ENCODE measurements around the gene RAPGEF4.

The RAPGEF4 gene

GRCh38 chr2:172847188-172847587 is 111.5 kb downstream of the RAPGEF4 start (continued):
- TF ChIP-seq ZNF645 (tag by site-specific recombination; IDR thresholded peaks at IDR 0.05) (no peak), PRDM2 (tag by site-specific recombination; IDR thresholded peaks at IDR 0.05; ENCODE audit: borderline replicate concordance) (no peak)

- H3K27ac ChIP-seq (ENCODE audit: extremely low read depth, low read depth, low read length): no peak overlapping the region
- H3K4me3 ChIP-seq (ENCODE audit: low read depth, low read length): no peak overlapping the region
- no peaks in the 10 kb centered on the region; the same call in 1 of the 2 replicates for H3K4me1 ChIP-seq (ENCODE audit: control insufficient read depth, insufficient read depth, low read length)
- CTCF ChIA-PET: interaction anchor here (0.6 to 4.1 kb wide), 4 partner anchors 9 to 173 kb away, joined by 3 to 12 read pairs (median 3); no protein-coding TSS in a partner anchor
- no peaks in the 10 kb centered on the region for H3K36me3 ChIP-seq (ENCODE audit: control insufficient read depth in 2 of 2, insufficient read depth in 1 of 2, low read length in 2 of 2)
- TF ChIP-seq ZNF529 (tag by site-specific recombination; IDR thresholded peaks at IDR 0.05; ENCODE audit: insufficient replicate concordance) (no peak), ZNF837 (tag by site-specific recombination; IDR thresholded peaks at IDR 0.05) (no peak), SETDB1 (IDR thresholded peaks at IDR 0.05; ENCODE audit: insufficient read length, low read length) (no peak), ZNF366 (tag by site-specific recombination; conservative IDR thresholded peaks at IDR 0.05) (no peak), ZSCAN16 (tag by site-specific recombination; IDR thresholded peaks at IDR 0.05) (no peak)
- POLR2A ChIA-PET: no interaction called here
- no peaks in the 10 kb centered on the region for H3K9me3 ChIP-seq (ENCODE audit: control insufficient read depth, insufficient read depth, low read depth, low read length)
Measured at GRCh38 chr2:172848519-172848918, 112.9 kb downstream of the RAPGEF4 start.

GRCh38 chr2:172849519-172850217 is 114.0 kb downstream of the RAPGEF4 start:
- H3K27ac ChIP-seq (ENCODE audit: extremely low read depth, low read depth, low read length): no peak overlapping the region
- no peaks in the 10 kb centered on the region for H3K36me3 ChIP-seq (ENCODE audit: control insufficient read depth in 2 of 2, insufficient read depth in 1 of 2, low read length in 2 of 2)
- H3K4me3 ChIP-seq (ENCODE audit: low read depth, low read length): no peak overlapping the region
- H3K4me1 ChIP-seq (ENCODE audit: control insufficient read depth, insufficient read depth, low read length): no peaks in the 10 kb centered on the region; the same call in 1 of the 2 replicates
- ChIA-PET CTCF (interaction anchor here (4.1 kb wide), 1 partner anchor 82 kb away, joined by 12 read pairs; no protein-coding TSS in a partner anchor), POLR2A (no interaction called here)
- no peaks in the 10 kb centered on the region for H3K9me3 ChIP-seq (ENCODE audit: control insufficient read depth, insufficient read depth, low read depth, low read length)
- TF ChIP-seq ZBTB26 (tag by site-specific recombination; optimal IDR thresholded peaks at IDR 0.05): no peak
- no peak for TF ChIP-seq ZFP69B (tag by site-specific recombination; IDR thresholded peaks at IDR 0.05)
- no peak for TF ChIP-seq ZFP3 (tag by site-specific recombination; IDR thresholded peaks at IDR 0.05; ENCODE audit: low read depth)
- no peak for TF ChIP-seq ZNF433 (tag by site-specific recombination; IDR thresholded peaks at IDR 0.05; ENCODE audit: low read depth)
- no peak for TF ChIP-seq ZNF280C (tag by site-specific recombination; IDR thresholded peaks at IDR 0.05)
- no peak for TF ChIP-seq ZNF132 (tag by site-specific recombination; IDR thresholded peaks at IDR 0.05; ENCODE audit: borderline replicate concordance)
- TF ChIP-seq ZNF23 (tag by site-specific recombination; IDR thresholded peaks at IDR 0.05; ENCODE audit: borderline replicate concordance): no peak
- no peak for TF ChIP-seq SALL2 (tag by site-specific recombination; IDR thresholded peaks at IDR 0.05; ENCODE audit: borderline replicate concordance)
- no peak for TF ChIP-seq BCL11B (tag by site-specific recombination; IDR thresholded peaks at IDR 0.05; ENCODE audit: low read depth)
- TF ChIP-seq ZNF311 (tag by site-specific recombination; IDR thresholded peaks at IDR 0.05; ENCODE audit: borderline replicate concordance): no peak
- no peak for TF ChIP-seq ZFHX2 (tag by site-specific recombination; conservative IDR thresholded peaks at IDR 0.05)
- no peak for TF ChIP-seq SETDB1 (IDR thresholded peaks at IDR 0.05; ENCODE audit: insufficient read length, low read length)
- TF ChIP-seq ZNF138 (tag by site-specific recombination; IDR thresholded peaks at IDR 0.05; ENCODE audit: borderline replicate concordance): no peak
- no peak for TF ChIP-seq RBAK (tag by site-specific recombination; IDR thresholded peaks at IDR 0.05)
- no peak for TF ChIP-seq ZNF10 (tag by site-specific recombination; IDR thresholded peaks at IDR 0.05)
- no peak for TF ChIP-seq ZNF571 (tag by site-specific recombination; IDR thresholded peaks at IDR 0.05)
